HepG2 (cell line): ENCODE data around the gene ARHGAP29. TPM values are rescaled to one million over a fixed set of nuclear protein-coding genes. Genes with fewer than 3 reads are reported as not detected.

Experiments used
- ATAC-seq: fragments of 200-7000 bp; cut with Tn5 transposase; 3 replicates; pipeline ENCODE4 v1.9.1; 2020; ENCODE audit warnings: mild to moderate bottlenecking, moderate library complexity
- BruUV-seq: library from RNA; stranded (reverse); fragments of 400-500 nt; replicated peaks from 2 replicates; lab custom pipeline; 2021; lab: Mats Ljungman, UMichigan
- CTCF ChIA-PET: fragments of 300-600 bp; formaldehyde crosslinking; extraction: SDS; loops from one replicate; lab custom pipeline; 2021; ENCODE audit warnings: low total read pairs, inconsistent platforms, low intra/inter-chr PET ratio; lab: Yijun Ruan, JAX
- POLR2A ChIA-PET: fragments of 350-600 bp; sonication (Branson Sonifier 250); formaldehyde crosslinking; loops from one replicate; lab custom pipeline; 2020; ENCODE audit warnings: antibody characterized with exemption, inconsistent platforms; lab: Yijun Ruan, JAX
- DNase-seq: peaks from one replicate; pipeline ENCODE4 v3.0.0-alpha.2; 2015; ENCODE audit warnings: low spot score
- FAIRE-seq: peaks from 3 replicates; lab custom pipeline; 2011; peaks lifted over from hg19 to GRCh38; lab: Jason Lieb, UNC
- H2AFZ ChIP-seq: one replicate; pipeline ENCODE4 v1.6.1; 2011; ENCODE audit warnings: low read length, inconsistent platforms
- H3K27ac ChIP-seq: fragments of 300-600 bp; 3 replicates; pipeline ENCODE4 v1.8.0; 2011; ENCODE audit warnings: mixed run types, mild to moderate bottlenecking, mixed read lengths, low read length, inconsistent platforms; ENCODE audit not compliant: insufficient read depth; ENCODE audit errors: extremely low read length
- H3K27me3 ChIP-seq, 2 experiments: fragments of 200-600 bp in 1 of 2; 2 replicates in 1 of 2; 3 replicates in 1 of 2; pipeline versions ENCODE4 v1.6.0 to v1.8.0; 2011; ENCODE audit warnings: low read length in 2 of 2, mild to moderate bottlenecking in 2 of 2, moderate library complexity in 2 of 2, inconsistent platforms in 1 of 2; ENCODE audit not compliant: insufficient read depth in 2 of 2, control insufficient read depth in 1 of 2
- H3K36me3 ChIP-seq, 2 experiments: fragments of 200-600 bp in 1 of 2; replicated peaks in 1 of 2; 2 replicates in 1 of 2; 3 replicates in 1 of 2; pipeline versions ENCODE4 v1.5.1 to v1.8.0; 2011; ENCODE audit warnings: low read length in 2 of 2, inconsistent platforms in 1 of 2; ENCODE audit not compliant: insufficient read depth in 2 of 2, control insufficient read depth in 1 of 2
- H3K4me1 ChIP-seq: 2 replicates; pipeline ENCODE4 v1.5.1; 2012; ENCODE audit warnings: low read length, inconsistent platforms; ENCODE audit not compliant: insufficient read depth
- H3K4me2 ChIP-seq: 2 replicates; pipeline ENCODE4 v1.6.0; 2011; ENCODE audit warnings: low read depth, low read length, inconsistent platforms
- H3K4me3 ChIP-seq, 3 experiments: fragments of 200-600 bp in 1 of 3; sonication (generic), shearing (Covaris generic) in 1 of 3; replicated peaks in 1 of 3; 2 replicates each; pipeline ENCODE4 v1.5.1; 2011 to 2016; ENCODE audit warnings: low read length in 3 of 3, inconsistent platforms in 2 of 3, low read depth in 2 of 3, mild to moderate bottlenecking in 2 of 3, control low read depth in 1 of 3, mixed read lengths in 1 of 3; ENCODE audit not compliant: insufficient read depth in 1 of 3
- H3K79me2 ChIP-seq: one replicate; pipeline ENCODE4 v1.6.1; 2011; ENCODE audit warnings: low read length, inconsistent platforms; ENCODE audit not compliant: insufficient read depth
- H3K9ac ChIP-seq: 2 replicates; pipeline ENCODE4 v1.6.0; 2011; ENCODE audit warnings: mild to moderate bottlenecking, low read depth, low read length, inconsistent platforms; ENCODE audit not compliant: insufficient read depth
- H3K9me3 ChIP-seq: 2 replicates; pipeline ENCODE4 v1.5.1; 2012; ENCODE audit warnings: mild to moderate bottlenecking, low read length
- H4K20me1 ChIP-seq: 2 replicates; pipeline ENCODE4 v1.6.0; 2011; ENCODE audit warnings: inconsistent platforms, mild to moderate bottlenecking, low read length, moderate library complexity; ENCODE audit not compliant: insufficient read depth
- E2F2 ChIP-seq: sonication (generic); formaldehyde crosslinking; IDR thresholded peaks from 2 replicates; pipeline ENCODE4 v1.4.0; 2020; ENCODE audit warnings: missing genetic modification reagents, borderline replicate concordance
- EED ChIP-seq: sonication (generic); formaldehyde crosslinking; IDR thresholded peaks from 2 replicates; pipeline ENCODE4 v1.5.0; 2020; ENCODE audit warnings: mild to moderate bottlenecking, missing genetic modification reagents
- GMEB2 ChIP-seq: IDR thresholded peaks from 2 replicates; pipeline ENCODE4 v1.6.1; 2016; ENCODE audit warnings: missing biosample characterization, missing genetic modification reagents, low read depth
- KDM5B ChIP-seq: sonication (generic); formaldehyde crosslinking; IDR thresholded peaks from 2 replicates; pipeline ENCODE4 v1.4.0; 2020; ENCODE audit warnings: missing genetic modification reagents, mild to moderate bottlenecking, borderline replicate concordance
- PHF21A ChIP-seq: sonication (generic); formaldehyde crosslinking; IDR thresholded peaks from 2 replicates; pipeline ENCODE4 v1.5.0; 2020; ENCODE audit warnings: mild to moderate bottlenecking, missing genetic modification reagents
- RXRB ChIP-seq: IDR thresholded peaks from 2 replicates; pipeline ENCODE4 v1.6.1; 2016; ENCODE audit warnings: borderline replicate concordance, missing genetic modification reagents, missing compliant biosample characterization
- TARDBP ChIP-seq: sonication (generic); formaldehyde crosslinking; IDR thresholded peaks from 2 replicates; pipeline ENCODE4 v1.8.0; 2022; ENCODE audit warnings: mild to moderate bottlenecking, missing genetic modification reagents
- ZBTB20 ChIP-seq: sonication (generic); formaldehyde crosslinking; IDR thresholded peaks from 2 replicates; pipeline ENCODE4 v1.8.1; 2023; ENCODE audit warnings: missing genetic modification reagents, low read depth, mild to moderate bottlenecking, borderline replicate concordance
- ZNF460 ChIP-seq: sonication (generic); formaldehyde crosslinking; IDR thresholded peaks from 2 replicates; pipeline ENCODE4 v1.5.1; 2020; ENCODE audit warnings: missing genetic modification reagents, mild to moderate bottlenecking, borderline replicate concordance
- ZNF616 ChIP-seq: sonication (generic); formaldehyde crosslinking; IDR thresholded peaks from 2 replicates; pipeline ENCODE4 v1.5.0; 2020; ENCODE audit warnings: low read depth, mild to moderate bottlenecking, missing genetic modification reagents
- WGBS: methylation state at CpG from one replicate; pipeline ENCODE4 v1.1.6; 2017; ENCODE audit warnings: low lambda C conversion rate; 5-methylcytosine and 5-hydroxymethylcytosine counted together
- in situ Hi-C: cut with HindIII; loops from 2 replicates; pipeline ENCODE4 v1.10.0; 2017; ENCODE audit warnings: low pct_unique_long_range_greater_than_20kb; ENCODE audit not compliant: extremely low pct_ligation_motif_present
- intact Hi-C: fragments of 100-400 bp; cut with micrococcal nuclease; formaldehyde crosslinking; loops from one replicate; pipeline ENCODE4 v1.10.0; 2022; ENCODE audit not compliant: unreplicated experiment
- polyA plus RNA-seq, 8 experiments: library from polyadenylated mRNA; depleted of rRNA in 3 of 8; stranded (reverse) in 7 of 8; unstranded in 1 of 8; fragments of >200 nt; fragmentation: Illumina TruSeq in 4 of 8; extraction: Trizol in 4 of 8; gene quantifications; 2 replicates each; pipeline versions ENCODE4 v1.2.1 to v1.2.3, GENCODE V29; 2011 to 2016; ENCODE audit warnings: low read depth in 4 of 8, missing spikeins in 1 of 8, mixed read lengths in 1 of 8; ENCODE audit not compliant: insufficient read depth in 1 of 8
- total RNA-seq, 5 experiments: library from RNA; depleted of rRNA; stranded (reverse); fragments of >200 nt; fragmentation: Illumina TruSeq; extraction: Trizol; gene quantifications; 2 replicates each; pipeline ENCODE4 v1.2.3, GENCODE V29; 2016; ENCODE audit warnings: low read depth in 1 of 5
- TF ChIP-seq, protein P1 (sequence below): sonication (generic); formaldehyde crosslinking; IDR thresholded peaks from 2 replicates; pipeline ENCODE4 v1.9.0; 2021; ENCODE audit warnings: missing genetic modification reagents, mild to moderate bottlenecking, borderline replicate concordance

ARHGAP29 gene
- total and polyA plus RNA-seq, 2 of the 13 experiments (the other 11 are each of a cell fraction or from before 2014, with no cell fraction given) = 12.8 to 18.3 TPM

DNA sequence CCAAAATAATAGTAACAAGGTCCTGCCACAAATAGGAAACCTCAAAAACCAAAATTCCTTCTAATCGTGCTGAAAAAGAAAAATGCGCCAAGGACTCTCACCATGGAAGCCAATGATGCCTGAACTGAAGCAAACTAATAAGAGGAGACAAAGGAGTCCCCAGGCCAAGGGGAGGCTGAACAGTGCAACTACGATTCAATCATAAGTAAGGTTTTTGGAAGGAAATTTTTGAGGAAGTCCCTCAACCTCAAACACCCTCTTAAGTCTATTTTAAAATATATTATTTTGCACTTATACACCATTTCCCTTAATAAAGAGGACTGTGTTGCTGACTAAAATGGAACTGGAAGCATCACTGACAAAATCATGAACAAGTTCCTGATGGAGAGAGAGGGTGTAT lies 1.7 kb upstream of the ARHGAP29 start:
- in situ Hi-C loops (loop anchor here (5.0 kb wide), 1 partner anchor 177 kb away; no protein-coding TSS in a partner anchor), intact Hi-C loops (loop anchor here (5.0 kb wide), 1 partner anchor 112 kb away; no protein-coding TSS in a partner anchor)
- Histone ChIP-seq H3K36me3 (no peaks in the 10 kb centered on the region), H3K4me2 (no peak overlapping the region), H3K9me3 (peaks cover 7% of the 10 kb centered on the region; the same call in 1 of the 2 replicates), H3K4me1 (peaks cover 33% of the 10 kb centered on the region), H3K4me3 (no peak overlapping the region), H3K27me3 (no peaks in the 10 kb centered on the region; a peak in 1 of 5 replicates), H3K27ac (no peak overlapping the region), H3K79me2 (peaks cover 38% of the 10 kb centered on the region), H2AFZ (no peak overlapping the region), H3K9ac (no peak overlapping the region), H4K20me1 (peaks cover 1% of the 10 kb centered on the region)
- no TSS peak for BruUV-seq
- WGBS = 95% methylated on average over 3 of the region's 3 CpGs
- POLR2A ChIA-PET = interaction anchor here (0.9 kb wide), 1 partner anchor 94 kb away, joined by 3 read pairs; no protein-coding TSS in a partner anchor
- TF ChIP-seq E2F2 (CRISPR knock-in tag) = no peak
- TF ChIP-seq, protein P1, sequence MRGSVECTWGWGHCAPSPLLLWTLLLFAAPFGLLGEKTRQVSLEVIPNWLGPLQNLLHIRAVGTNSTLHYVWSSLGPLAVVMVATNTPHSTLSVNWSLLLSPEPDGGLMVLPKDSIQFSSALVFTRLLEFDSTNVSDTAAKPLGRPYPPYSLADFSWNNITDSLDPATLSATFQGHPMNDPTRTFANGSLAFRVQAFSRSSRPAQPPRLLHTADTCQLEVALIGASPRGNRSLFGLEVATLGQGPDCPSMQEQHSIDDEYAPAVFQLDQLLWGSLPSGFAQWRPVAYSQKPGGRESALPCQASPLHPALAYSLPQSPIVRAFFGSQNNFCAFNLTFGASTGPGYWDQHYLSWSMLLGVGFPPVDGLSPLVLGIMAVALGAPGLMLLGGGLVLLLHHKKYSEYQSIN (CRISPR knock-in tag) = no peak
- no peak for TF ChIP-seq TARDBP (CRISPR knock-in tag)
- TF ChIP-seq GMEB2 (CRISPR knock-in tag) = no peak
- TF ChIP-seq ZBTB20 = no peak
- TF ChIP-seq KDM5B (CRISPR knock-in tag) = no peak
- TF ChIP-seq EED (CRISPR knock-in tag) = no peak
- TF ChIP-seq ZNF616 (CRISPR knock-in tag) = no peak
- TF ChIP-seq RXRB = no peak
- no peak for TF ChIP-seq PHF21A (CRISPR knock-in tag)
- no peak for TF ChIP-seq ZNF460 (CRISPR knock-in tag)
- DNase-seq (no peak), ATAC-seq (no peak), FAIRE-seq (no peak)
- CTCF ChIA-PET = interaction anchor here (2.8 kb wide), 1 partner anchor 177 kb away, joined by 27 read pairs; no protein-coding TSS in a partner anchor
